Measurements from ENCODE around the gene GFOD2.

DNA sequence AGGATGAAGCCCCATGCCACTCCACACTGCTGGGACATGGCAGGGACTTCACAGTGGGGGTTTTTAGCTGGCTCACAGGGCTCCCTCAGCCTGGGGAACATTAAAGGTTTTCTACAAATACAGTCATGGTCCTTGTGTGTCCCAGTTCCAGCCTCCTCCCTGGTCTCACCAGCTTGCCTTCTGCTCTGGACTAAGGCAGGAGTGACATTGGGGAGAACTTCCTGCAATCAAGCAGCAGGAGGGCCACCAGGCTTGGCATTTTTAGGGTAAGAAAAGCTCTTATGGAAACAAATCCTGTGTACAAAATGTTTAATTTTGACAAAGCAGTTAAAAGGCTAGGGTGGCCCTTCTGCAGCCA lies 56.5 kb downstream of the GFOD2 start:
- TF ChIP-seq EZH2 (IDR thresholded peaks at IDR 0.05; ENCODE audit: borderline replicate concordance), result no peak
- TF ChIP-seq, protein P1, sequence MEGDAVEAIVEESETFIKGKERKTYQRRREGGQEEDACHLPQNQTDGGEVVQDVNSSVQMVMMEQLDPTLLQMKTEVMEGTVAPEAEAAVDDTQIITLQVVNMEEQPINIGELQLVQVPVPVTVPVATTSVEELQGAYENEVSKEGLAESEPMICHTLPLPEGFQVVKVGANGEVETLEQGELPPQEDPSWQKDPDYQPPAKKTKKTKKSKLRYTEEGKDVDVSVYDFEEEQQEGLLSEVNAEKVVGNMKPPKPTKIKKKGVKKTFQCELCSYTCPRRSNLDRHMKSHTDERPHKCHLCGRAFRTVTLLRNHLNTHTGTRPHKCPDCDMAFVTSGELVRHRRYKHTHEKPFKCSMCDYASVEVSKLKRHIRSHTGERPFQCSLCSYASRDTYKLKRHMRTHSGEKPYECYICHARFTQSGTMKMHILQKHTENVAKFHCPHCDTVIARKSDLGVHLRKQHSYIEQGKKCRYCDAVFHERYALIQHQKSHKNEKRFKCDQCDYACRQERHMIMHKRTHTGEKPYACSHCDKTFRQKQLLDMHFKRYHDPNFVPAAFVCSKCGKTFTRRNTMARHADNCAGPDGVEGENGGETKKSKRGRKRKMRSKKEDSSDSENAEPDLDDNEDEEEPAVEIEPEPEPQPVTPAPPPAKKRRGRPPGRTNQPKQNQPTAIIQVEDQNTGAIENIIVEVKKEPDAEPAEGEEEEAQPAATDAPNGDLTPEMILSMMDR (IDR thresholded peaks at IDR 0.05; ENCODE audit: poor library complexity), result no peak

Data from hepatocyte (in vitro differentiated cells).